BLaER1 (cell line): Measurements from ENCODE around the gene PTPN2.
"Not testable (repeated sequence)": the region's sequence is repeated elsewhere in the genome, so short reads cannot be mapped to it uniquely, and the experiment has no call there.

Experiments used
- H3K27ac ChIP-seq: shearing (Covaris generic); formaldehyde crosslinking; 2 replicates; pipeline ENCODE4 v1.8.1; 2022
- H3K27me3 ChIP-seq: shearing (Covaris generic); formaldehyde crosslinking; 2 replicates; pipeline ENCODE4 v1.8.1; 2022
- H3K36me3 ChIP-seq: shearing (Covaris generic); formaldehyde crosslinking; 2 replicates; pipeline ENCODE4 v1.8.1; 2022
- H3K4me1 ChIP-seq: shearing (Covaris generic); formaldehyde crosslinking; 2 replicates; pipeline ENCODE4 v1.8.1; 2022
- H3K4me2 ChIP-seq: shearing (Covaris generic); formaldehyde crosslinking; 2 replicates; pipeline ENCODE4 v1.8.1; 2022
- H3K4me3 ChIP-seq: shearing (Covaris generic); formaldehyde crosslinking; 2 replicates; pipeline ENCODE4 v1.8.1; 2022
- H3K9ac ChIP-seq: shearing (Covaris generic); formaldehyde crosslinking; 2 replicates; pipeline ENCODE4 v1.8.1; 2022
- H3K9me3 ChIP-seq: shearing (Covaris generic); formaldehyde crosslinking; 2 replicates; pipeline ENCODE4 v1.8.1; 2022
- H4K20me1 ChIP-seq: shearing (Covaris generic); formaldehyde crosslinking; 2 replicates; pipeline ENCODE4 v1.8.1; 2022
- Cebpa-rat ChIP-seq: shearing (Covaris generic); IDR thresholded peaks from 2 replicates; pipeline ENCODE4 v1.8.1; 2022

PTPN2 gene

DNA sequence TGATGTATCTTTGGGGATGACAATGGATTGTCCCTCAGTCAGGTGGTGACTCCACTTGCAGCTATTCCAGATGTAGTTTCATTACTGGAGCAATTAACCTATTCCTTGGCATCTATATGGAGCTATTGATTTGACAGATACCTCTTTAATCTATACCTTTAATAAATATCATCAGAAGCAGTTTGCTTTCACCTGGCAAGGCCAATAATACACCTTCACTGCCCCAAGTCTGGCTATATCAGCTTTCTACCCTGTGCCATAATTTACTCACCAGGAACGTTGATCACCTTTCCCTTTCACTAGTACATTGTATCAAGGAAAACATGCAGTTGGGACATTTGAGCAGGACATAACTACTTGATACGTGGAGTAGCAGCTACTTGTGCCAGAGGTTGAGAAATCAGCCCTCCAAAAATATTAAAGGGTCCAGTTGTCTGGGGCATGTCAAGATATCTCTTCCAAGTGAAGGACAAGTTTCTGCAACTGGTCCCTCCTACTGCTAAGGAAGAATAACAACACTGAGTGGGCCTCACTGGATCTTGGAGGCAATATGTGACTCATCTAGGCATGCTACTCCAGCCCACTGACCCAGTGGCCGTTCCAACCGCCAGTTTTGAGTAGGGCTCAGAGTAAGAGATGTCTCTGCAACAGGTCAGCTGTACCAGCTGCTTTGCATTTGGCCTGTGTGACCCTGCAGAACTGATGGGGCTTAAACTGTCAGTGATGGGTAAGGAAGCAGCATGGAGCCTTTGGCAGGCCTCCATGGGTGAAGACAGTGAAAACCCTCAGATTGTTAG is 114.2 kb downstream of the PTPN2 start:
- Histone ChIP-seq H3K27me3 (no peaks in the 10 kb centered on the region), H3K4me1 (peaks cover 33% of the 10 kb centered on the region), H3K4me3 (no peak overlapping the region), H3K27ac (no peak overlapping the region), H3K36me3 (no peaks in the 10 kb centered on the region), H3K9ac (no peak overlapping the region), H3K4me2 (no peak overlapping the region), H3K9me3 (no peaks in the 10 kb centered on the region), H4K20me1 (no peaks in the 10 kb centered on the region)
- TF ChIP-seq Cebpa-rat = no peak

DNA sequence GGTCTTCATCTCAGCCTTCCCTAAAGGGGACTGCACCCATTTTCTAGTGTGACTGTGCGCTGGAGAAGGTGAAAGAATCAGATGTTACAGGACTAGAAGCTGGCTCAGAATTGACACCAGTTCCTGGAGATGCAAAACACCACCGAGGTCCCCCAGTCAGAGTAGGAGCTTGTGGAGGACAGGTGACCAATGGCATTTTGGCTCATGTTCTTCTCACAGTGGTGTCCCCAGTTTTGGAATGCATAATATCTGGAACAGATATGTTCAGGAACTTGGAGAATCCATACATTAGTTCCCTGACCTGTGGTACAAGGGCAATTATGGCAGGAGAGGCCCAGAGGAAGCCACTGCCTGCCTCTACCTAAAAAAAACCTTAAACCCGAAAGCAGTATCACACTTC is 114.9 kb downstream of the PTPN2 start:
- no peak overlapping the region for H3K9ac ChIP-seq
- TF ChIP-seq Cebpa-rat = no peak

DNA sequence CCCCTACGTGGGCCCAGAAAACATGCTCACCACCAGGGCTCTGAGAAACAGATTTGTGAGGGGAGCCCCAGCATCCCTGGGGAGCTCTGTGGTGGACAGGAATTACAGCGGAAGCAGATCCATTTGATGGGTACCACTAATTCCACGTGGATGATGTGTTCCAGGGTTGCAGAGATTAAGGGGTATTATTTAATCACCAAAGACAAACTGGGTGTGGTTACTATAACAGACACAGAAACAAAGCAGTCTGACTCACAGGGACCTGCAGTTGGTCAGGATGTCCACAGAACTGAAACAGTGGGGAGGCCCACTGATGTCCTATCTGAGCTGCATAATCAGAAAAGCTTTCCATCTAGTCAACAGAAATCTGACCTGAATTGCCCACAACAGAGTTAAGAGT is 115.4 kb downstream of the PTPN2 start:
- Histone ChIP-seq H3K4me2 (peak overlapping the region; percentile 46), H3K4me3 (no peak overlapping the region), H3K36me3 (no peaks in the 10 kb centered on the region), H3K9me3 (0 out of 2 replicates have a peak, but pooled peaks cover 4% of the 10 kb centered on the region), H3K27me3 (no peaks in the 10 kb centered on the region), H3K4me1 (peaks cover 45% of the 10 kb centered on the region), H3K27ac (no peak overlapping the region), H4K20me1 (no peaks in the 10 kb centered on the region), H3K9ac (no peak overlapping the region)
- TF ChIP-seq Cebpa-rat = no peak

More for the DNA sequence above, 114.9 kb downstream of the PTPN2 start:
- H3K9me3 ChIP-seq = 0 out of 2 replicates have a peak, but pooled peaks cover under 1% of the 10 kb centered on the region
- no peak overlapping the region for H3K4me2 ChIP-seq
- H3K4me1 ChIP-seq = peaks cover 40% of the 10 kb centered on the region
- no peaks in the 10 kb centered on the region for H3K36me3 ChIP-seq
- H3K27ac ChIP-seq = no peak overlapping the region
- no peak overlapping the region for H3K4me3 ChIP-seq
- no peaks in the 10 kb centered on the region for H3K27me3 ChIP-seq
- H4K20me1 ChIP-seq = no peaks in the 10 kb centered on the region

DNA sequence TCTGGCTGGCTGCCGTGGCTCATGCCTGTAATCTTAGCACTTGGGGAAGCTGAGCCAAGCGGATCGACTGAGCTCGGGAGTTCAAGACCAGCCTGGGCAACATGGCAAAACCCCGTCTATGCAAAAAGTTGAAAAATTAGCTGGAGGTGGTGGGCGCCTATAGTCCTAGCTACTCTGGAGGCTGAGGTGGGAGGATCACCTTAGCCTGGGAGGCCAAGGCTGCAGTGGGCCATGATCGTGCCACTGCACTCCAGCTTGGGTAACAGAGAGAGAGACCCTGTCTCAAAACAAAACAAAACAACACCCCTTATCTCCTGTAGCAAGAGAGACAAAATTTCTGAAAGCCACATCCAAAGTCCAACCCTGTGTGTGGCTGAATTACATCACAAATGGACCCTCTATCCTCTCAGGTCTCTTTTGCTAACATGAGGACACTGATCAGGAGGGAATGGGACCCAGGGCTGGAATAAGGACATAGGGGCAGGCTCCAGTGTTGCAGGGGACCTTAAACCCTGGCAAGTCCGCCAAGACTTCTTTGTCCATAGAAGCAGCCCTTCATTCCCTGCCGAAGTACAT is 116.4 kb downstream of the PTPN2 start:
- no peaks in the 10 kb centered on the region for H3K27me3 ChIP-seq
- no peak for TF ChIP-seq Cebpa-rat
- no peak overlapping the region for H3K4me3 ChIP-seq
- no peaks in the 10 kb centered on the region for H3K36me3 ChIP-seq
- H3K9ac ChIP-seq = no peak overlapping the region
- peaks cover 46% of the 10 kb centered on the region for H3K4me1 ChIP-seq
- H3K9me3 ChIP-seq = peaks cover 13% of the 10 kb centered on the region
- H3K27ac ChIP-seq = no peak overlapping the region
- H4K20me1 ChIP-seq = no peaks in the 10 kb centered on the region
- H3K4me2 ChIP-seq = no peak overlapping the region

DNA sequence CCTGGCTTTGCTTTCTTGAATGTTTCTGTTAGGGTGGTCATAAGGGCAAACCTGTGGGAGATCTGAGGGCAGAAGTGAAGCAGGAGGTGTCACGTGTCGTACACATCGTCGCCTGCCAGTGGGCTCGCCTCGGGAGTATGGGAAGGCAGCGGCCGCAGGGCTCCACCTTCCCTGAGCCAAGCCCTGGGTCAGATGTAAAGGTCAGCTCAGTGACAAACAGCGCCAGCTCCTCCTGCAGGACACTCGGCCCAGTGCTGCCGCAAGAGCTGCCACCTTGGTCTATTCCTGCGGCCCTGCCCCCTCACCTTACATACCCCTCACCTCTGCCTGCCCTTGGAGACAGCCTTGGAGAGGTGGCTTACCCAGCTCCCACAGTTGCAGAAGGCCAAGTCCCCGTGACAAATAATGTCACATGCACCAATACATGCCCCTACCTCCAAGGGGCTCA is 117.0 kb downstream of the PTPN2 start:
- no peak overlapping the region for H3K4me2 ChIP-seq
- peaks cover 46% of the 10 kb centered on the region for H3K4me1 ChIP-seq

DNA sequence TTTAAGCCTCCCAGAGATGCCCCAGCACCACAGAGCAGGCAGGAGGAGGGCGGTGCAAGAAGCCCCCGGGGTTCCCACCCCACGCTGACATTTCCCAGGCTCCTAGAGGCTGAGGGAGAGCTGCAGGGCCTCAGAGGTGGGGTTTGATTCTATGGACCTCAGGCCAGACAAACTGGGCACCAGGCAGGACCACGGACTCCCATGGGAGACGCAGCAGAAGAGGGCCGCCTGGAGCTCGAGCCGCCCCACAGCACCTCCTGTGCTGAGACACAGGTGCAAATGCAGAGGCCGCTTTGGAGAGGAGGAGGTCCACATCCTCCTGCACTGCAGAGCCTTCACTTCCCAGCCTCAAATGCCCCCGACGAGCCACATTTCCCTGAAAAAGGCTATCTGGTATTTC is 118.5 kb downstream of the PTPN2 start:
- Histone ChIP-seq H3K27me3 (no peaks in the 10 kb centered on the region), H3K9ac (no peak overlapping the region), H3K4me3 (no peak overlapping the region), H3K4me2 (peak overlapping the region; percentile 42), H3K36me3 (no peaks in the 10 kb centered on the region), H4K20me1 (no peaks in the 10 kb centered on the region), H3K27ac (no peak overlapping the region), H3K9me3 (peaks cover 13% of the 10 kb centered on the region), H3K4me1 (peaks cover 46% of the 10 kb centered on the region)
- no peak for TF ChIP-seq Cebpa-rat

More for the DNA sequence above, 117.0 kb downstream of the PTPN2 start:
- no peak overlapping the region for H3K9ac ChIP-seq
- no peaks in the 10 kb centered on the region for H3K36me3 ChIP-seq
- no peaks in the 10 kb centered on the region for H3K27me3 ChIP-seq
- H3K9me3 ChIP-seq = peaks cover 13% of the 10 kb centered on the region
- no peak overlapping the region for H3K27ac ChIP-seq
- no peaks in the 10 kb centered on the region for H4K20me1 ChIP-seq
- no peak for TF ChIP-seq Cebpa-rat
- no peak overlapping the region for H3K4me3 ChIP-seq

DNA sequence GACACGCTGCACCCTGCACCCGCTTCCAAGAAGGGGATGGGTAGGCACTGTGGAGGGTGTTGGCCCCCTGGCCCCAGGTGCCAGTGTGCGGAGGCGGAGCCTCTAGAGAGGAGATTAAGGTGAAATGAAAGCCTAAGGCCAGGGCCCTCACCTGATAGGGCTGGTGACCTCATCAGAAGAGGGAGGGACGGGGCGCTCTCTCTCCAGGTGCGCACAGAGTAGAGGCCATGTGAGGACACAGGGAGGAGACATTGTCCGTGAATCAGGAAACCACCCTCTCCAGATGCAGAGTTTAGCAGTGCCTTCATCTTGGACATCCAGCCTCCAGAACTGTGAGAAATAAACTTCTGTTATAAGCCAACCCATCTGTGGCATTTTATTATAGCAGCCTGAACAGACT is 118.9 kb downstream of the PTPN2 start:
- Histone ChIP-seq H3K27ac (no peak overlapping the region), H3K4me3 (no peak overlapping the region)

DNA sequence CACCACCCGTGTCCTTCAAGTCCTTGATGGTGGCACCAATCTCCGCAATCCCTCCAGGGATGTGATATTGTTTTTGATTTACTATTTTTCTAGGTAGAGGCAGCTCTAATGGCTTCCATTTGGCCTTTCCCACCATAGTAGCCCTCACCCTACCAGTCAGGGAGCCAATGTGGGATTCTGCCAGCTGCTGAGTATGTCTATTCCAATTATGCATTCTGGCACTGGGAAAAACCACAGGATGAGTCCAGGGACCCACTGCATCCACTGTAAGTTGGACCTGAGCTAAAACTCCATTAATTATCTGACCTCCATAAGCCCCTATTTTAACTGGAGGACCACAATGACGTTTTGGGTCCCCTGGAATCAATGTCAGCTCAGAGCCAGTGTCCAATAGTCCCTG is 125.5 kb downstream of the PTPN2 start:
- H3K27me3 ChIP-seq, H3K36me3 ChIP-seq, H3K27ac ChIP-seq, H3K9ac ChIP-seq, H3K4me3 ChIP-seq, H3K4me1 ChIP-seq, H3K4me2 ChIP-seq, H4K20me1 ChIP-seq: not testable (repeated sequence)
- peaks cover 49% of the 10 kb centered on the region for H3K9me3 ChIP-seq

More for the DNA sequence above, 118.9 kb downstream of the PTPN2 start:
- H3K36me3 ChIP-seq = no peaks in the 10 kb centered on the region
- H3K9me3 ChIP-seq = peaks cover 13% of the 10 kb centered on the region
- peak overlapping the region; percentile 42 for H3K4me2 ChIP-seq
- H3K9ac ChIP-seq = no peak overlapping the region
- H4K20me1 ChIP-seq = no peaks in the 10 kb centered on the region
- H3K4me1 ChIP-seq = peaks cover 46% of the 10 kb centered on the region
- TF ChIP-seq Cebpa-rat = no peak
- no peaks in the 10 kb centered on the region for H3K27me3 ChIP-seq

DNA sequence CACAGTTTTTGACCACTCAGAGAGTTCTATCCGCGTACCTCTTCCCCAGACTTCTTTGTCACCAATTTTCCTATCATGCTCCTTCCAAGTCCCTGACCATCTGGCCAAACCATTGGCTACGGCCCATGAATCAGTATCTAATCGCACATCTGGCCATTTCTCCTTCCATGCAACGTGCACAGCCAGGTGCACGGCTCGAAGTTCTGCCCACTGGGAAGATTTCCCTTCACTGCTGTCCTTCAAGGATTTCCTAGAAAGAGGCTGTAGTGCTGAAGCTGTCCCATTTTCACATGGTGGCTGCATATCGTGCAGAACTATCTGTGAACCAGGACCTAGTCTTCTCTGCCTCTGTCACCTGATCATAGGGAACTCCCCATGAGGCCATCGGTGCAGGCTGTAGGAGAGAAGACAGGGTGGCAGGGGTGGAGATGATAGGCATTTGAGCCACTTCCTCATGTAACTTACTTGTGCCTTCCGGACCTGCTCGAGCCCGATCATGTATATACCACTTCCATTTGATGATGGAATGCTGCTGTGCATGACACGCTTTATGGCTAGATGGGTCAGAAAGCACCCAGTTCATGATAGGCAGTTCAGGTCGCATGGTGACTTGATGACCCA is 127.3 kb downstream of the PTPN2 start:
- not testable (repeated sequence) for H3K4me2 ChIP-seq, H3K4me3 ChIP-seq, H3K27ac ChIP-seq, H3K27me3 ChIP-seq, H4K20me1 ChIP-seq, H3K36me3 ChIP-seq, H3K9ac ChIP-seq
- H3K9me3 ChIP-seq = peaks cover 41% of the 10 kb centered on the region
- peaks cover 16% of the 10 kb centered on the region for H3K4me1 ChIP-seq

DNA sequence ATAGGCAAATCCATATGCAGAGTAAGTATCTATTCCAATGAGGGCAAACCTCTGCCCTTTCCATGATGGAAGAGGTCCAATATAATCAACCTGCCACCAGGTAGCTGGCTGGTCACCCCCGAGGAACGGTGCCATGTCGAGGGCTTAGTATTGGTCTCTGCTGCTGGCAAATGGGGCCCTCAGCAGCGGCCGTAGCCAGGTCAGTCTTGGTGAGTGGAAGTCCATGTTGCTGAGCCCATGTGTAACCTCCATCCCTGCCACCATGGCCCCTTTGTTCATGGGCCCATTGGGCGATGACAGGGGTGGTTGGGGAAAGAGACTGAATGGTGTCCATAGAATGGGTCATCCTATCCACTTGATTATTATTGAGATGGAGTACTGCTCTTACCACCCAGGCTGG is 128.4 kb downstream of the PTPN2 start:
- not testable (repeated sequence) for H3K27me3 ChIP-seq, H3K27ac ChIP-seq, H3K4me2 ChIP-seq, H4K20me1 ChIP-seq, H3K4me3 ChIP-seq, H3K9ac ChIP-seq, H3K36me3 ChIP-seq
- Histone ChIP-seq H3K4me1 (peaks cover 28% of the 10 kb centered on the region), H3K9me3 (peaks cover 41% of the 10 kb centered on the region)
